Testis (tissue), 3 donors: ENCODE measurements around the gene LRRC3B. TPM values are rescaled to one million over a fixed set of nuclear protein-coding genes. Genes with fewer than 3 reads are reported as not detected.

Experiments
- DNase-seq: peaks from one replicate; pipeline ENCODE4 v3.0.0-alpha.2; 2019
- H3K27ac ChIP-seq, 2 donors: fragments of 200-600 bp; sonication (generic); one replicate each; pipeline ENCODE4 v1.5.1; 2019
- H3K27me3 ChIP-seq: fragments of 200-600 bp; sonication (generic); one replicate; pipeline ENCODE4 v1.5.1; 2019
- H3K36me3 ChIP-seq: fragments of 200-600 bp; sonication (generic); one replicate; pipeline ENCODE4 v1.5.1; 2017; ENCODE audit warnings: low read depth; ENCODE audit errors: missing control alignments
- H3K4me1 ChIP-seq: fragments of 200-600 bp; sonication (generic); one replicate; pipeline ENCODE4 v1.5.1; 2019
- H3K4me3 ChIP-seq, 2 donors: fragments of 200-600 bp; sonication (generic); one replicate each; pipeline ENCODE4 v1.5.1; 2017 to 2019
- H3K9me3 ChIP-seq: fragments of 200-600 bp; sonication (generic); one replicate; pipeline ENCODE4 v1.5.1; 2017
- POLR2A ChIP-seq: fragments of 450-650 bp; IDR thresholded peaks from one replicate; pipeline ENCODE4 v1.6.1; 2017; ENCODE audit warnings: antibody characterized with exemption, mild to moderate bottlenecking, moderate library complexity
- WGBS, 2 donors: methylation state at CpG; one replicate each; pipeline ENCODE4 v1.1.5; 2018; 5-methylcytosine and 5-hydroxymethylcytosine counted together
- intact Hi-C: fragments of 100-400 bp; cut with DNase I; formaldehyde crosslinking; loops from one replicate; pipeline ENCODE4 v1.15.1; 2023; ENCODE audit warnings: low total_unique reads
- polyA plus RNA-seq: library from polyadenylated mRNA; stranded (reverse); fragments of 350-450 nt; fragmentation: Illumina TruSeq; extraction: RNeasy Lipid Tissue Mini Kit (QIAGEN cat#74804); gene quantifications from one replicate; pipeline ENCODE4 v1.2.3, GENCODE V29; 2014; ENCODE audit warnings: low read depth, low replicate concordance; ENCODE audit not compliant: insufficient read depth
- total RNA-seq, 2 donors: library from RNA; depleted of rRNA; stranded (reverse); fragments of >200 nt; gene quantifications; one replicate each; pipeline ENCODE4 v1.2.3, GENCODE V29; 2016
- TF ChIP-seq, protein P1 (sequence below), 3 experiments: fragments of 450-650 bp in 2 of 3; fragments of 200-600 bp in 1 of 3; sonication (generic) in 1 of 3; IDR thresholded peaks; one replicate each; pipeline ENCODE4 v1.5.1; 2016 to 2019; ENCODE audit warnings: antibody characterized with exemption in 3 of 3, mild to moderate bottlenecking in 2 of 3, moderate library complexity in 1 of 3

The LRRC3B gene
- total and polyA plus RNA-seq, 3 donors from 2014 or later, result 6.1 to 24.2 (median 6.3) TPM

- TF ChIP-seq POLR2A, result no peak
- TF ChIP-seq, protein P1, sequence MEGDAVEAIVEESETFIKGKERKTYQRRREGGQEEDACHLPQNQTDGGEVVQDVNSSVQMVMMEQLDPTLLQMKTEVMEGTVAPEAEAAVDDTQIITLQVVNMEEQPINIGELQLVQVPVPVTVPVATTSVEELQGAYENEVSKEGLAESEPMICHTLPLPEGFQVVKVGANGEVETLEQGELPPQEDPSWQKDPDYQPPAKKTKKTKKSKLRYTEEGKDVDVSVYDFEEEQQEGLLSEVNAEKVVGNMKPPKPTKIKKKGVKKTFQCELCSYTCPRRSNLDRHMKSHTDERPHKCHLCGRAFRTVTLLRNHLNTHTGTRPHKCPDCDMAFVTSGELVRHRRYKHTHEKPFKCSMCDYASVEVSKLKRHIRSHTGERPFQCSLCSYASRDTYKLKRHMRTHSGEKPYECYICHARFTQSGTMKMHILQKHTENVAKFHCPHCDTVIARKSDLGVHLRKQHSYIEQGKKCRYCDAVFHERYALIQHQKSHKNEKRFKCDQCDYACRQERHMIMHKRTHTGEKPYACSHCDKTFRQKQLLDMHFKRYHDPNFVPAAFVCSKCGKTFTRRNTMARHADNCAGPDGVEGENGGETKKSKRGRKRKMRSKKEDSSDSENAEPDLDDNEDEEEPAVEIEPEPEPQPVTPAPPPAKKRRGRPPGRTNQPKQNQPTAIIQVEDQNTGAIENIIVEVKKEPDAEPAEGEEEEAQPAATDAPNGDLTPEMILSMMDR (IDR thresholded peaks at IDR 0.05), result no peak
- DNase-seq, result no peak
These were observed 46.1 kb downstream of the LRRC3B start for GRCh38 chr3:26668696-26669095.

DNA sequence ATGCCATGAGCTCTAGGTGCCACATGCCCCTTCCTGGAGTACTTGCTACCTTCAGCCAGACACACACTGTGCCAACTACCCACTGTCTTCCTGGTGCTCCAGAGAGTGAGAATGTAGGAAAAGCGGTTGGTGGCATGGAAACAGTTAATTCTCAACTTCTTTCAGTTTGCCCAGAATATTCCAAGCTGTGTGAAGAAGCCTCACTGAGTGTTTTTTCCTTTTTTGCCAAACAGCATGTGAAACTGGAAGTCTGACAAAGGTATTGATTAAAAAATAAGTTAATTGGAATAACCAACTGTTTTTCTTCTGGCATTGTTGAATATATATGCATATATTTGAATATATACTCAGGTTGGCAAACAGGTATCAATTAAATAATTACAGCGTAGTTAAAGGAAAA lies 52.8 kb downstream of the LRRC3B start:
- H3K4me1 ChIP-seq, result no peaks in the 10 kb centered on the region
- H3K27ac ChIP-seq, result no peak overlapping the region
- H3K9me3 ChIP-seq, result no peaks in the 10 kb centered on the region
- 89 to 90% methylated on average over 2 of the region's 2 CpGs for WGBS, 2 donors
- no peaks in the 10 kb centered on the region for H3K27me3 ChIP-seq
- no peak overlapping the region for H3K4me3 ChIP-seq
- no peak for TF ChIP-seq POLR2A
- TF ChIP-seq, protein P1 (IDR thresholded peaks at IDR 0.05), result no peak
- intact Hi-C loops, result no loop called here
- no peak for DNase-seq
- H3K36me3 ChIP-seq, result no peaks in the 10 kb centered on the region

More at GRCh38 chr3:26668696-26669095, 46.1 kb downstream of the LRRC3B start:
- Histone ChIP-seq H3K9me3 (no peaks in the 10 kb centered on the region), H3K27ac (no peak overlapping the region), H3K4me3 (no peak overlapping the region), H3K36me3 (no peaks in the 10 kb centered on the region), H3K4me1 (no peaks in the 10 kb centered on the region), H3K27me3 (no peaks in the 10 kb centered on the region)
- intact Hi-C loops, result no loop called here

- Histone ChIP-seq H3K27ac (no peak overlapping the region), H3K36me3 (no peaks in the 10 kb centered on the region), H3K9me3 (no peaks in the 10 kb centered on the region), H3K4me1 (no peaks in the 10 kb centered on the region), H3K27me3 (no peaks in the 10 kb centered on the region), H3K4me3 (no peak overlapping the region)
- 84 to 97% methylated on average over 2 of the region's 2 CpGs for WGBS, 2 donors
- no peak for DNase-seq
- TF ChIP-seq POLR2A, result no peak
- TF ChIP-seq, protein P1 (IDR thresholded peaks at IDR 0.05), result no peak
- intact Hi-C loops, result no loop called here
These were observed 59.1 kb downstream of the LRRC3B start for GRCh38 chr3:26681632-26682031.

- 85 to 91% methylated on average over 1 of the region's 1 CpG for WGBS, 2 donors
- no peaks in the 10 kb centered on the region for H3K4me1 ChIP-seq
- H3K27ac ChIP-seq, result no peak overlapping the region
- no peak overlapping the region for H3K4me3 ChIP-seq
- no peak for TF ChIP-seq POLR2A
- TF ChIP-seq, protein P1 (IDR thresholded peaks at IDR 0.05), result no peak
- no peaks in the 10 kb centered on the region for H3K36me3 ChIP-seq
- H3K27me3 ChIP-seq, result no peaks in the 10 kb centered on the region
- no peaks in the 10 kb centered on the region for H3K9me3 ChIP-seq
- intact Hi-C loops, result no loop called here
- DNase-seq, result no peak
These were observed 59.8 kb downstream of the LRRC3B start for GRCh38 chr3:26682406-26682805.

- DNase-seq, result no peak
These were observed 61.3 kb downstream of the LRRC3B start for GRCh38 chr3:26683902-26684301.

More at GRCh38 chr3:26683902-26684301, 61.3 kb downstream of the LRRC3B start:
- no peaks in the 10 kb centered on the region for H3K9me3 ChIP-seq
- no peaks in the 10 kb centered on the region for H3K36me3 ChIP-seq
- intact Hi-C loops, result no loop called here
- no peaks in the 10 kb centered on the region for H3K27me3 ChIP-seq
- no peak overlapping the region for H3K4me3 ChIP-seq
- no peaks in the 10 kb centered on the region for H3K4me1 ChIP-seq
- 64 to 69% methylated on average over 3 of the region's 3 CpGs for WGBS, 2 donors
- H3K27ac ChIP-seq, result no peak overlapping the region
- TF ChIP-seq, protein P1 (IDR thresholded peaks at IDR 0.05), result no peak
- no peak for TF ChIP-seq POLR2A
